Stimulated activated CD4-positive, alpha-beta T cell treated with anti-CD3 and anti-CD28 coated beads, TNF-alpha, amount 100 ng/mL, for 1 hour (primary cell): ENCODE data around the gene CHTF18.
A peak's percentile ranks its signal among the peaks of the same experiment; 100 is the strongest.
"Not testable (repeated sequence)": the region's sequence is repeated elsewhere in the genome, so short reads cannot be mapped to it uniquely, and the experiment has no call there.

Experiments used
- DNase-seq, 3 donors: peaks; one replicate each; pipeline ENCODE4 v3.0.0-alpha.2; 2020; ENCODE audit warnings: low read depth in 3 of 3, low spot score in 1 of 3

The CHTF18 gene

GRCh38 chr16:775236-775796 lies 13.1 kb upstream of the CHTF18 start:
- DNase-seq = no peak

DNA sequence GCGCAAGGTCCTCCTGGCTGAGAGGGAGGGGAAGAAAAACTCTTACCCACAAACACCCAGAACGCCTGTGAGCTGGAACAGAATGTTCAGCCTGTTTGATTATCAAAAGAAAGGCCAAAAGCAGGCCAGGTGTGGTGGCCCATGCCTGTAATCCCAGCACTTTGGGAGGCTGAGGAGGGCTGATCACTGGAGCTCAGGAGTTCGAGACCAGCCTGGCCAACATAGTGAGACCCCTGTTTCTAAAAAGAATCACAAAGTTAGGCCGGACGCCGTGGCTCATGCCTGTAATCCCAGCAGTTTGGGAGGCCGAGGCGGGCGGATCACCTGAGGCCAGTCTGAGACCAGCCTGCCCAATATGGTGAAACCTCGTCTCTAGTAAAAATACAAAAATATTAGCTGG lies 12.1 kb upstream of the CHTF18 start:
- not testable (repeated sequence) for DNase-seq

GRCh38 chr16:776824-777223 lies 11.6 kb upstream of the CHTF18 start:
- no peak for DNase-seq

DNA sequence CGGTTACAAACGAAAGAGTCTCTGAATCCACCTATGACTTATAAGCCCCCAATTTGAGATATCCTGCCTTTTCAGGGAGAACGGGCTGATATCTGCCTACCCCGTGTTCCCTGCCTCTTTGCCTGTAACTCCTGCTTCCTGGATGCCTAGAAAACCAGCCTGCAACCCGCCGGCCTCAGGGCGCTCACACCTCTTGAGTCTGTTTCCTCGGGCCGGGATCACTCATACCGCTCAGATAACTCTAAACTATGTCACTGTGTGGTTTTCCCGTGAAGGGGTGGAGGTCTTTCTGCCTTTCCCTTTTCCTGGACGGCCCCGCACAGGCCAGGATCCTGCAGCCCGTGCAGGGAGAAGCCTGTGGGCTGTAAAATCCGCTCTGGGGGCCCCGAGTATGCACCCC lies 10.6 kb upstream of the CHTF18 start:
- DNase-seq = no peak

GRCh38 chr16:778447-778846 lies 10.0 kb upstream of the CHTF18 start:
- no peak for DNase-seq

- no peak for DNase-seq
Measured at GRCh38 chr16:778909-779527, 9.4 kb upstream of the CHTF18 start.

DNA sequence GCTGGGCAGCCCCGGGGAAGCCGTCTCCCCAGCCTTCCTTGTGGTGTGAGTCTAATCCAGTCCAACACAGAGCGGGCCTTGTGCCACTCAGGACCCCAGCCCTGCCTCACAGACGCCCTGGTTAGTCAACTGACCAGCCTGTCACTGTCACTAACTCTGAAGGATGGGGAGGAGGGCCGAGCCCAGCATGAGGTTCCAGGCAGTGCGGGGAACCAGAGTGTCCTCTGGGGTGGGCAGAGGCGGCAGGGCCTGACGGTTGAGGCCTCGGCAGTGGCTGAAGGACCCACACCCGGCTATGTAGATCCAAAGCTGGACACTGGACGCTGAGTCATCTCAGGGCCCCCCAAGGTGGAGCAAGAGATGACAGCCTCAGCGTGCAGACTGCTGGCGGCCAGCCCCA lies 8.9 kb upstream of the CHTF18 start:
- DNase-seq = no peak

- no peak for DNase-seq
Measured at GRCh38 chr16:780296-780695, 8.1 kb upstream of the CHTF18 start.

- DNase-seq = no peak
Measured at GRCh38 chr16:781346-782010, 6.9 kb upstream of the CHTF18 start.

- no peak for DNase-seq
Measured at GRCh38 chr16:782258-782657, 6.2 kb upstream of the CHTF18 start.

DNA sequence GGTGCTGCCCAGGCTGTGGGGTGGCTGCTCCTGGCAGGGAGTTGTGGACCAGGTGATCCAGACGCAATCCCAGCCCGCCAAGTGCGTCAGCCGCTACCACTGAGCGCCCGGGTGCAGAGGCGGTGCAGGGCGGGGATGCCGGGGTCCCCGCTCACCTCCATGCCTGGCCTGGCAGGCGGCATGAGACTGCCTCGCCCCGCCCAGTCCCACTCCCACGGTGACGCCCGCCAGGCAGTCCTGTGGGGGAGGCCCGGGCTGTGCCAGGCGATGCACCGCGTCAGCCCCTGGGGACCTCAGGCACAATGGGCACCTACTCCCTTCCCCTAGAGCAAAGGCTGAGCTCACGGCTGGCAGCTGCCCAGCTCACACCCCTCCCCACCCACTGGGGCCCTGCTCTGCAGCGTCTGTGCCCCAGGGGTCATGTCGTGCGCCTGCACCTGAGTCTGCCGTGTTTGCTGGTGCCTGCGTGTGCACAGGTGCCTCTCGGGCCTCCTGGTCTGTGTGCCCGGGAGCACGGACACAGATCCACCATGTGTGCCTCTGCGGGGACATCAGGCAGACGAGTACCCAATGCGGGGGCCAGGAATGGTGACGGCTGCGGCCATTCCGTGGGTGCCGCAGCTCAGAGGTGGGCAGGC lies 5.5 kb upstream of the CHTF18 start:
- DNase-seq = no peak

DNA sequence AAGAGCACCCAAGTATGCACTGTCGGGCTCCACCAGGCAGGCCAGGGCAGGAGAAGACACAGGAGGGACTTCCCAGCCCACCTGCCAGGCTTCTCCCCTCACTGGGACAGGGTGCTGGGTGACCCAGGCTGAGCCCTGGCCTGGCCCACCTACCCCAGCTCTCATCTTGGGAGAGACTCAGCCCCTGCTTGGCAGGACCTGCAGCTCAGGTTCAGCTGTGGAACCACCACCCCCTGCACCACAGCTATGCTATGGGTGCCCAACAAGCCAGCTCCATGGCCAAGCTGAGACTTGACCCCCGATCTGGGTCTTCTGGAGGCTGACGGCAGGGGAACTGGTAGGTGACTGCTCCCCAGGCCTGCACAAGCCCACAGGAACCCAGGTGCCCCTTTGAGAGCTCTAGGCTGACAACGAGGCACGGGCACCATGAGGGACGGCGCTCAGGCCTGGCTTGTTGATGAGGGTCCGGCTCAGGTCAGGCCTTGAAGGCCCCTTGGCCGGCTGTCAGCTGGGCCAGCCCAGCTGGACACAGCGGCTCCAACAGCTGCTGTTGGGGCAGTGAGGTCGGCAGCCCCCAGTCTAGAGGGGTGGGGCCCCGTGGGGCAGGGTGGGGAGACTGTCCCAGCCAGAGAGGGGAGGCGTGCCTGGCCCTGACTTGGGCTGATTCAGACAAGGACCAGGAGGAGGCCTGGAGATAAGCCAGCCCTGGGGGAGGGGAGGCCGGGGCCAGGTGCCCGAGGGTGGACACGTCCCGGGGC lies 4.8 kb upstream of the CHTF18 start:
- no peak for DNase-seq

- no peak for DNase-seq
Measured at GRCh38 chr16:784431-784830, 4.0 kb upstream of the CHTF18 start.

DNA sequence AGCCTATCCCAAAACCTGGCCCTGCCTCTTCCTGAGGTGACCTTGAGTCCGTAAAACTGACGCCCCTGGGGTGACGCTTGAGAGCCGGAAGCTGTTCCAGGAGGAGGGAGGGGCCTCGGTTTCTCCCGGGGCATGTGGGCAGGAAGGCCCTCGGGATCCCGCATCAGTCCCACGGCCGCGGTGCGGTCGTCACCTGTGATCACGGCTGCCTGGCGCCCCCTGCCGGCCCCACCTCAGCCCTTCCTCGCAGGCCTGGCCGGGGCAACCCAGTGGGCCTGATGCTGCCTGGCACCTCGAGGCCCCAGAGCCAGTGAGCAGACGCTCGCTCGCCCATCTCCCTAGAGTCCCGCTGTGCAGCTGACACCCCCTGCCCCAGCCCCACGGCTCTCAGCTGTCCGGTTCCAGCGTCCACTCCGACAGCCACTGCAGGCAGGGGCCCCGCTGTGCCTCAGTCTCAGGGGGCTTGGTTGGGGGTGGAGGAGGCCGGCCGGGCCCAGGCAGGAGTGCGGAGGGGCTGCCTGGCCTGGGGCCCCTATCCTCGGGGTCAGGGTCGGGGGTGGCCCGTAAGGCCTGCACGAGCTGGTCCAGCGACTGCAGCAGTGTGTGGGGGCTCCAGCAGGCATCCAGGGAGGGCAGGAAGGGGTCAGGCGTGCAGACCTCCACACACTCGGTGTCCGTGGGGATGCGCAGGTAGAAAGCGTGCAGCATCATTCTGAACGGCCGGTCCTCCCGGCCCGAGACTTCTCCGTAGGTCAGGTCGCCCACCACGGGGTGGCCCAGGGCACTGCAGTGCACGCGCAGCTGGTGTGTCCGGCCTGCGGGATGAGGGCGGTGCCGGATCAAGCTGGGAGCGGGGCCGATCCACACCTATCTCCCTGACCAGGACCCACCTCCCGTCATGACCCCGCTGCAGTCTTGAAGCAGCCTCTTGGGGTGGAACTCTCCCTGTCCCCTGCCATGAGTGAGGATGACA lies 2.6 kb upstream of the CHTF18 start:
- DNase-seq = peak in 2 of 3 donors; percentile 57 to 72

GRCh38 chr16:787321-787966 lies 976 bp upstream of the CHTF18 start:
- DNase-seq = no peak

- no peak for DNase-seq
Measured at GRCh38 chr16:787978-788398, 432 bp upstream of the CHTF18 start, which contains the start of gene RPUSD1. Gene RPUSD1 (minus strand): TSS chr16:788381. CDS start chr16:787737, 644 bp downstream.

DNA sequence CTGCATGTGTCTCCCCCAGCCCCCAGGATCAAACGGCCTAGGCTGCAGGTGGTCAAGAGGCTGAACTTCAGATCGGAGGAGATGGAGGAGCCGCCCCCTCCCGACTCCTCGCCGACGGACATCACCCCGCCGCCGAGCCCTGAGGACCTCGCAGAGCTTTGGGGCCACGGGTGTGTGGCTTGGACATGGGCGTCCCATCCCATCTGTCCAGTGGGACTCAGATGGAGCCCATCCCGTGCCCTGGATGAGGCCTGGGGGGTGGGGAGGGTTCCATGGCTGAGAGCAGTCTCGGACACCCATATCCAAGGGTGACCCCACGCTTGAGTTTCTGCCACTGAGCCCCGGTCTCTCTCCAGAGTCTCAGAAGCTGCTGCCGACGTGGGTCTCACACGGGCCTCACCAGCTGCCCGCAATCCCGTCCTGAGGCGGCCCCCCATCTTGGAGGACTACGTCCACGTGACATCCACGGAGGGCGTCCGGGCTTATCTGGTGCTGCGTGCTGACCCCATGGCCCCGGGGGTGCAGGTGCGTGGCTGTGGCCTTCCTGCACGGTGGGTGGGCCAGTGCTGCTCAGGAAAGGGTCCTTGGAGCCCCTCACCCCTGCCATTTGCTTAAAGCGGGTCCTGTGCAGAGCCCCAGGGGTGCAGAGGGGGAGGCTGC lies 901 bp downstream of the CHTF18 start:
- no peak for DNase-seq

GRCh38 chr16:790086-790485 lies 1.7 kb downstream of the CHTF18 start:
- no peak for DNase-seq

DNA sequence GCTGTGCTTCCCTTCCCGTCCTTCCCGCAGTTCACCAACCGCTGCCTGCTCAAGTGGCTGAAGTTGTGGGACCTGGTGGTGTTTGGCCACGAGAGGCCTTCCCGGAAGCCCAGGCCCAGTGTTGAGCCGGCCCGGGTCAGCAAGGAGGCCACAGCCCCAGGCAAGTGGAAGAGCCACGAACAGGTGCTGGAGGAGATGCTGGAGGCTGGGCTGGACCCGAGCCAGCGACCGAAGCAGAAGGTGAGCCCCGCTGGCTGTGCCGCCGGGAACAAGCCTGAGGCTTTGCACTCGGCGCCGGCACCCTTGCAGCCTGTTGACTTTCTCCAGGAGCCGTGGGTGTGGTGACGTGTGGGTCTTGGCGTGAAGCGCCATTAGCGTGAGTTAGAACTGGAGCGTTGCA lies 2.7 kb downstream of the CHTF18 start:
- DNase-seq = no peak
